Fibroblast of skin of left quadriceps (primary cell): ENCODE data around the gene GATD1.

Experiments used
- DNase-seq, 2 experiments: peaks; one replicate each; pipeline ENCODE4 v3.0.0-alpha.2; 2013; ENCODE audit warnings: low read depth in 2 of 2

GATD1 gene

GRCh38 chr11:812390-812789, 35.1 kb upstream of the GATD1 start:
- DNase-seq = no peak

- no peak for DNase-seq
Observed at GRCh38 chr11:811446-812245, 34.4 kb upstream of the GATD1 start.

- no peak for DNase-seq
Observed at GRCh38 chr11:810040-810567, 32.8 kb upstream of the GATD1 start.

GRCh38 chr11:809287-810039, 32.2 kb upstream of the GATD1 start, which contains the start of gene RPLP2:
TSS of gene RPLP2 (plus strand) at chr11:809967. CDS start at chr11:810235, 268 bp downstream.
- DNase-seq = peak; percentile 93 to 94

- DNase-seq = no peak
Observed at GRCh38 chr11:808427-809286, 31.4 kb upstream of the GATD1 start.

GRCh38 chr11:804599-804964, 27.3 kb upstream of the GATD1 start:
- no peak for DNase-seq

GRCh38 chr11:803770-804598, 26.7 kb upstream of the GATD1 start:
- DNase-seq = no peak

GRCh38 chr11:803467-803742, 26.1 kb upstream of the GATD1 start:
- DNase-seq = no peak

- DNase-seq = no peak
Observed at GRCh38 chr11:802693-803466, 25.6 kb upstream of the GATD1 start.

- no peak for DNase-seq
Observed at GRCh38 chr11:802018-802617, 24.8 kb upstream of the GATD1 start.

GRCh38 chr11:801097-801780, 24.0 kb upstream of the GATD1 start:
- no peak for DNase-seq

GRCh38 chr11:800473-800872, 23.2 kb upstream of the GATD1 start:
- DNase-seq = no peak

GRCh38 chr11:799641-800316, 22.5 kb upstream of the GATD1 start:
- no peak for DNase-seq

- DNase-seq = peak; percentile 34 to 42
Observed at GRCh38 chr11:798093-798713, 20.9 kb upstream of the GATD1 start, which contains the start of gene SLC25A22. TSS of gene SLC25A22 (minus strand) at chr11:798281. CDS start at chr11:795006, 3,275 bp downstream.

GRCh38 chr11:797296-798092, 20.2 kb upstream of the GATD1 start:
- DNase-seq = peak; percentile 64 to 68

- no peak for DNase-seq
Observed at GRCh38 chr11:796565-797295, 19.4 kb upstream of the GATD1 start.
